Measurements from ENCODE around the gene DLGAP1. TPM values are rescaled to one million over a fixed set of nuclear protein-coding genes. Genes with fewer than 3 reads are reported as not detected.

The DLGAP1 gene
- total and polyA plus RNA-seq, 2 experiments from 2014 or later, result 3.1 to 6.5 TPM

GRCh38 chr18:3836483-3837335 lies 618.4 kb downstream of the DLGAP1 start:
- H3K27me3 ChIP-seq, result no peaks in the 10 kb centered on the region
- H3K79me2 ChIP-seq, result no peaks in the 10 kb centered on the region
- H3K4me3 ChIP-seq, result no peak overlapping the region
- no peaks in the 10 kb centered on the region for H3K9me3 ChIP-seq (ENCODE audit: low read depth)
- no peaks in the 10 kb centered on the region for H3K9me2 ChIP-seq (replicated peaks; ENCODE audit: insufficient read depth)
- H3K4me2 ChIP-seq, result no peak overlapping the region
- H3K36me3 ChIP-seq (replicated peaks; ENCODE audit: insufficient read depth, low read depth), result no peaks in the 10 kb centered on the region
- H3K4me1 ChIP-seq (ENCODE audit: insufficient read depth), result no peaks in the 10 kb centered on the region
- WGBS (ENCODE audit: low lambda C conversion rate, missing lambda C conversion rate), result 76% methylated on average over 12 of the region's 12 CpGs
- no peak for DNase-seq (ENCODE audit: low spot score)
- H2AFZ ChIP-seq, result no peak overlapping the region
- no peaks in the 10 kb centered on the region for H4K20me1 ChIP-seq (ENCODE audit: insufficient read depth, poor library complexity, severe bottlenecking)
- H3K27ac ChIP-seq, result no peak overlapping the region
- TF ChIP-seq CTCF (IDR thresholded peaks at IDR 0.05; ENCODE audit: poor library complexity) (no peak), EZH2phosphoT487 (IDR thresholded peaks at IDR 0.05; ENCODE audit: low read depth, severe bottlenecking, unreplicated experiment) (no peak), EZH2 (IDR thresholded peaks at IDR 0.05; ENCODE audit: borderline replicate concordance) (no peak)

- no peak for TF ChIP-seq CTCF (IDR thresholded peaks at IDR 0.05; ENCODE audit: poor library complexity)
- no peak for TF ChIP-seq EZH2 (IDR thresholded peaks at IDR 0.05; ENCODE audit: borderline replicate concordance)
- no peak for TF ChIP-seq EZH2phosphoT487 (IDR thresholded peaks at IDR 0.05; ENCODE audit: low read depth, severe bottlenecking, unreplicated experiment)
- DNase-seq (ENCODE audit: low spot score), result no peak
Observed at GRCh38 chr18:3832025-3832638, 623.0 kb downstream of the DLGAP1 start.

GRCh38 chr18:3830604-3831003 lies 624.5 kb downstream of the DLGAP1 start:
- no peak for DNase-seq (ENCODE audit: low spot score)
- no peaks in the 10 kb centered on the region for H3K79me2 ChIP-seq
- no peaks in the 10 kb centered on the region for H3K36me3 ChIP-seq (replicated peaks; ENCODE audit: insufficient read depth, low read depth)
- no peak overlapping the region for H2AFZ ChIP-seq
- H3K4me1 ChIP-seq (ENCODE audit: insufficient read depth), result no peaks in the 10 kb centered on the region
- TF ChIP-seq CTCF (IDR thresholded peaks at IDR 0.05; ENCODE audit: poor library complexity) (no peak), EZH2phosphoT487 (IDR thresholded peaks at IDR 0.05; ENCODE audit: low read depth, severe bottlenecking, unreplicated experiment) (no peak), EZH2 (IDR thresholded peaks at IDR 0.05; ENCODE audit: borderline replicate concordance) (no peak)
- no peak overlapping the region for H3K4me3 ChIP-seq
- no peaks in the 10 kb centered on the region for H3K27me3 ChIP-seq
- H3K4me2 ChIP-seq, result no peak overlapping the region
- H3K9me2 ChIP-seq (replicated peaks; ENCODE audit: insufficient read depth), result no peaks in the 10 kb centered on the region
- H3K27ac ChIP-seq, result no peak overlapping the region
- H3K9me3 ChIP-seq (ENCODE audit: low read depth), result no peaks in the 10 kb centered on the region
- WGBS (ENCODE audit: low lambda C conversion rate, missing lambda C conversion rate), result 89% methylated on average over 1 of the region's 1 CpG
- H4K20me1 ChIP-seq (ENCODE audit: insufficient read depth, poor library complexity, severe bottlenecking), result no peaks in the 10 kb centered on the region

More at GRCh38 chr18:3832025-3832638, 623.0 kb downstream of the DLGAP1 start:
- no peaks in the 10 kb centered on the region for H3K27me3 ChIP-seq
- H3K4me1 ChIP-seq (ENCODE audit: insufficient read depth), result no peaks in the 10 kb centered on the region
- H3K9me3 ChIP-seq (ENCODE audit: low read depth), result no peaks in the 10 kb centered on the region
- no peak overlapping the region for H2AFZ ChIP-seq
- H3K79me2 ChIP-seq, result no peaks in the 10 kb centered on the region
- H3K9me2 ChIP-seq (replicated peaks; ENCODE audit: insufficient read depth), result no peaks in the 10 kb centered on the region
- H3K27ac ChIP-seq, result no peak overlapping the region
- no peak overlapping the region for H3K4me2 ChIP-seq
- no peak overlapping the region for H3K4me3 ChIP-seq
- 63% methylated on average over 6 of the region's 6 CpGs for WGBS (ENCODE audit: low lambda C conversion rate, missing lambda C conversion rate)
- no peaks in the 10 kb centered on the region for H3K36me3 ChIP-seq (replicated peaks; ENCODE audit: insufficient read depth, low read depth)
- no peaks in the 10 kb centered on the region for H4K20me1 ChIP-seq (ENCODE audit: insufficient read depth, poor library complexity, severe bottlenecking)
